ENCODE results near the gene ZNF320.
A peak's percentile ranks its signal among the peaks of the same experiment; 100 is the strongest.
"Not testable (repeated sequence)": the region's sequence is repeated elsewhere in the genome, so short reads cannot be mapped to it uniquely, and the experiment has no call there.

ZNF320 gene

DNA sequence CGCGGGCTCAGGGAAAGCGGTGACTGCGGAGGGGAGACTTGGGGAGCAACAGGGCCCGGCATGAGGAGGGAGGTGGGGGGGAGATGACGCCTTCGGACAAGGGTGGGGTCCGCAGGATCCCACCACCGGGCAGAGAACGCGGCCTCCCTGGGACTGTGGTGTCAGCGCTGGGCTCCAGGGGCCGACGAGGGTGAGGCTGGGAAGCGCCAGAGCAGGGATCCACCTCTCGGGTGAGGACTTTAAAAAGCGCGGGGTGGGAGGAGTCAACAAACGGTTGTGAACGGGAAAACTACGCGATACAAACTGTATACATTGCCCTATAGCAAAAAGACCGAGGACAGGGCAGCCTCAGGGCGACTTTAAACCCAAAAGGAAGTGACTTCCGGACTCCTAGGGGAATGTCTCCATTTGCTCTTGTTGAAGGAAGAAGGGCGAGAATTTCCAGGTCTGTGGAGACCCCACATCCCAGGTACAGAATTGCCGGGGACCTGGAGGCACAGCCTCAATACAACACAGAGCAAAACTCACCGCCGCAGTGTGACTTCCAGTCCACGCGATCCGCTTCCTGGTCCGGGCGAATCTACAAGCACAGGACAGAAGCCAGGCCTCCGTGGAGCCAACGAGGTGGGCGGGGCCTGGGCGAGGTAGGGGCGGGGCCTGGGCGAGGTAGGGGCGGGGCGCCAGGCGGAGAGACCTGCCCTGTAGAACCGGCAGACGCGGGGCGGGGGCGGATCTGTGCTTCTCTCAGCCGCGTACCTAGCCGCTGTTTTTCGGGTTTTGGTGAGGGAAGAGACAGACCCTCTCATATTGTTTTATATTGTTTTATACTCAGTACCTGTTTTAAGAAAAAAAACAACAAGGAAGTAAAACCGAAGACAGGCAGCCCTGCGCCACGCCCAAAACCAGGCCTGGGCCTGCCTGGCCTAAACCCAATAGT, 25.7 kb upstream of the ZNF320 start, which contains the start of gene ZNF888:
ZNF888 (minus strand) TSS at position 588 of the 937 bp plus-strand sequence. CDS start 5,555 bp downstream, outside the sequence.
- DNase-seq = peak in 13 of 14 donors; percentile 11 to 88 (median 43)

DNA sequence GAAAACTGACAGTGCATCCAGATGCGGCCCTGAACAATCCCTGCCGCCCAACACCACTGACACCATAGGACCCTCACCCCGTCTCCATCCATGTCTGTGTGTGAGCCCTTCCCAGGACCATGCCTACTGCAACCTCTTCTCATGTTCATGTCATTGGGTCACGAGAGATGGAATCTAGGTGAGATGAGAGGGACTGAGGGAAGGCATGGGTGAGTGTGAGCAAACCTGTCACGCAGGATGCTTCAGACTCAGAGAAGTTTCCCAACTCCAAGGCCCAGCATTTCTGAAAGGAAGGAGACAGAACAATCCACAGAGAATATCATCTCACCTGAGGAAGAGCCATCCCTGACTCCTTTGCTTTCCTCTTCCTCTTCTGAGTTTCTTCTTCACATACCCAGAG, 20.1 kb upstream of the ZNF320 start:
- no peak for DNase-seq

DNA sequence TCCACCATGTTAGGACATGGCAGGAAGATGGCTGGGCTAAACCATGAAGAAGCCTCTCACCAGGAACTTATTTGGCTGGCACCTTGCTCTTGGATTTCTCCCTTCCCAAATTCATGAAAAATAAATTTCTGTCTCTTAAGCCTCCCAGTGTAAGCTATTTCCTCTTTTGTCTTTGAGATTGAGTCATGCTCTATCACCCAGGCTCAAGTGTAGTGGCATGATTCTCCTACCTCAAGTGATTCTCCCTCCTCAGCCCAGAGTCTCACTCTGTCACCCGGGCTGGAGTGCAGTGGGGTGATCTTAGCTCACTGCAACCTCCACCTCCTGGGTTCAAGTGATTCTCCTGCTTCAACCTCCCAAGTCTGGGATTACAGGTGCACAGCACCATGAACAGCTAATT, 13.2 kb upstream of the ZNF320 start:
- DNase-seq = no peak

DNA sequence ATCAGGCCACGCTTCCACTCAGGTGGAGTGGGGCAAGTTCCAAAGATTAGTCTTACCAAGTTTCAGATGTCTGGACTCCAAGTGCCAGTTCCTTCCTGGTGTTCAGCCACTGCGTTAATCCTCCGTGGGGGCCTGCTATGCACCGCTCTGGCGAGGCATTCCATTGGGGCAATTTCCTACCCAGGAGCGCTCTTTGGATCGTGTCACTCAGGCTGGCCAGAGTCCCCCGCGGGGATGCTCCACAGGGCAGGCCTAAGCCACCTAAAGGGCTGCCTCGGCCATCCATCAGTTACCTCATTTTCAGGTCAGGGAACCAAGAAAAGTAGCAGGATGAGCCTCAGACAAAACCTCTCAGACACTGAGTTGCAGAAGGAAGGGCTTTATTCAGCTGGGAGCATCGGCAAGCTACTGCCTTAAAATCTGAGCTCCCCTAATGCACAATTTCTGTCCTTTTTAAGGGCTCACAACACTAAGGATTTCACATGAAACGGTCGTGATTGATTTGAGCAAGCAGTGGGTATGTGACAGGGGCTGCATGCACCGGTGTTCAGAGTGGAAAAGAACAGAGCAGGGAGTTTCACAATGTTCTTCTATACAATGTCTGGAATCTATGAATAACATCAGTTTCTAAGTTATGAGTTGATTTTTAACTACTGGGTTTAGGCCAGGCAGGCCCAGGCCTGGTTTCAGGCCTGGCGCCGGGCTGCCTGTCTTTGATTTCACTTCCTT, 6.8 kb upstream of the ZNF320 start:
- DNase-seq = not testable (repeated sequence)

DNA sequence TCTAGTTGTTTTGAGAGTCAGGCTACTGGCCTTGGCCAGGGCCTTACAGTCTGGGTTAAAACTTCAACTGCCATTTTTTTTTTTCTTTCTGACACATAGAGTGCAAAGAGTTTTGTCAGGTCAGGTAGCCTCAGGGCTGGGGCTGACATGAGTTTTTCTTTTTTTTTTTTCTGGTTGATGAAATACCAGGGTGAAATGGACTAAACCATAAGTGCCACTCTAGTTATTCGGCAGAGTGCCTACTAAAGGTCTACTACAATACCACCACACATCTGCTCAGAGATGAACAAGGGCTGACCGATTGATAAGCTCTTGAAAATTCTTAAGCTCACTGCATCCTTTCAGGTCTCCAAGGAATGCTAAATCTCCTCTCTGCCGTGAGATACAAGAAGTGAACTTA, 4.4 kb upstream of the ZNF320 start:
- DNase-seq = no peak

DNA sequence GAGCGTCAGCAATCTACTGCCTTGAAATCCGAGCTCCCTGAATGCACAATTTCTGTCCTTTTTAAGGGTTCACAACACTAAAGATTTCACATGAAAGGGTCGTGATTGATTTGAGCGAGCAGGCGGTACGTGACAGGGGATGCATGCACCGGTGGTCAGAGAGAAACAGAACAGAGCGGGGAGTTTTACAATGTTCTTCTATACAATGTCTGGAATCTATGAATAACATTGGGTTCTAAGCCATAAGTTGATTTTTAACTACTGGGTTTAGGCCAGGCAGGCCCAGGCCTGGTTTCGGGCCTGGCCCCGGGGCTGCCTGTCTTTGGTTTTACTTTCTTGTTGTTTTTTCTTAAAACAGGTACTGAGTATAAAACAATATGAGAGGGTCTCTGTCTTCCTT, 1.2 kb upstream of the ZNF320 start:
- not testable (repeated sequence) for DNase-seq

DNA sequence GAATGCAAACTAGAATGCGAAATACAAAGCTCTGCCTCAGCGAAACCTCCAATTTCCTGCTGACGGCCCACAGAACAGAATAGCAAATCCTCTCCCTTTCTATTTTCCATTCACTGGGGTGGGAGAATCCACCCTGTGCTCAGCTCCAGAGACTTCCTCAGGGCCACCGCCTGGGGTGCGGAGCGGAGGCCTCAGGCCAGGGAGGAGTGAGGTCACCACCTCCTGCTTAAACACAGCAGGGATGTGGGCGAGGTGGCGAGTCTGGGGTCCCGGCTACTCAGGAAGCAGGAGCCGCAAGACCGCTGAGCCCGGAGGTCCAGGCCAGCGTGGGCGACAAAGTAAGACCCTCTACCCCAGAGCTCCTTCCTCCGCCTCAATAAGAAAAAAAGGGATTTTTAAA, 666 bp upstream of the ZNF320 start:
- peak in 2 of 14 donors; percentile 6 to 9 for DNase-seq

DNA sequence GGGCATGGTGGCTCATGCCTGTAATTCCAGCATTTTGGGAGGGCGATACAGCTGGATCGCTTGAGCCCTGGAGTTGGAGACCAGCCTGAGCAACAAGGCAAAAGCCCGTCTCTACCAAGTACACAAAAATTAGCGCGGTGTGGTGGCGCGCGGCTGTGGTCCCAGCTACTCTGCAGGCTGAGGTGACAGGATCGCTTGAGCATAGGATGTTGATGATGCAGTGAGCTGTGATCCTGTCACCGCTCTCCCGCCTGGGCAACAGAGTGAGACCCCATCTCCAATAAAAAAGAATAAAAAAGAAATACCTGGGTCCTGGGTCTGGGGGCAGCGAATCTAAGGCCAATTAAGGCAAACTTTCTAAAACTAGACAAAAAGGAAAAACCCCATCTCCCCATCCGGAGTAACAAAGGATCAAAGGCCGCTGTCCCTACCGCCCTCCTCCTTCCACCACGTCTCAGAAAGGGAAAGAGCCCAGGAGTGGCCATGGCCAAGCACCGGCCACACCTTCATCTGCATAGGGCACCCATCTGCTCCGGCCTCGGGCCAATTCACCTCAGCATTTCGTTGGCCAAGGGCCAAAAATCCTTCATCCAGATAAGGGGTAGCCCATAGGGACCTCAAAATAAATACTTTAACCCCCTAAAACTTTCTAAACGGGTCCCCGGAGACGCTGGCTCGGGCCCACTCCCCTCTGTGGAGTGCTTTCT, 851 bp downstream of the ZNF320 start:
- DNase-seq = peak in 4 of 14 donors; percentile 1 to 19 (median 14)

DNA sequence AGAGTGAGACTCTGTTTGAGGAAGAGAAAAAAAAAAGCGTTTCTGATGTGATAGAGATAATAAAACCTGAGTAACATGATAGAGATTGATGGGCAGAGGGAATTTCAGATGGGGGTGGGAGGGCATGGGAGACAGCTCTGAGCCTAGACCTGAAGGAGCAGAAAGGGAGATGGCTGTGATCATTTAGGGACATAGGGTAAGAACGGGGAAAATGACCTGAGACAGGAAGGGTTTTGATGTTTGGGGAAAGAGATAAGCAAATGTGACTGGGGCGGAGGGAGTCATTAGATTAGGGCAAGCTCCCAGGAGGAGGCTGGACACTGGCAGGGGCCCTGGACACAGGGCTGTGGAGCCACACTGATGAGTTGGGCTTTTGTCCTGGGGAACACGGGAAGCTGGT, 6.1 kb downstream of the ZNF320 start:
- no peak for DNase-seq

DNA sequence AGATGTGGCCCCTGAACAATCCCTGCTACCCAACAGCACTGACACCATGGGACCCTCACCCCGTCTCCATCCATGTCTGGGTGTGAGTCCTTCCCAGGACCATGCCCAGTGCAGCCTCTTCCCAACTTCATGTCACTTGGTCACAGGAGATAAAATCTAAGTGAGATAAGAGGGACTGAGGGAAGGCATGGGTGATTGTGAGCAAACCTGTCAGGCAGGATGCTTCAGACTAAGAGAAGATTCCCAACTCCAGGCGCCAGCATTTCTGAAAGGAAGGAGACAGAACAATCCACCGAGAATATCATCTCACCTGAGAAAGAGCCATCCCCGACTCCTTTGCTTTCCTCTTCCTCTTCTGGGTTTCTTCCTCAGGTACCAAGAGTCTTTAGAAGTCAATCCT, 7.5 kb downstream of the ZNF320 start:
- DNase-seq = no peak

DNA sequence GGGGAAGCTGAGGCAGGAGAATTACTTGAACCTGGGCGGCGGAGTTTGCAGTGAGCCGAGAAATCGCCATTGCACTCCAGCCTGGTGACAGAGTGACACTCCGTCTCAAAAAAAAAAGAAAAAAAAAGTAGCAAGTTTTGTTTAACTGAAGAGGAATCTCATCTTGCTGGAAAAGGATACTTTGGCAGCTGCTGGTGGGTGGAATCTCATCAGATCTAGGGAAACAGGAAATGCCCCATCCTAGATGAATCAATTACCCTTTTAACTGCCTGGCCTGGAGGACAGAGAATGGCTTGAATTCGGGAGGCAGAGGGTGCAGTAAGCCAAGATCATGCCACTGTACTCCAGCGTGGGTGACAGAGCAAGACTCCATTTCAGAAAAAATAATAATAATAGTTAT, 8.4 kb downstream of the ZNF320 start:
- DNase-seq = no peak

DNA sequence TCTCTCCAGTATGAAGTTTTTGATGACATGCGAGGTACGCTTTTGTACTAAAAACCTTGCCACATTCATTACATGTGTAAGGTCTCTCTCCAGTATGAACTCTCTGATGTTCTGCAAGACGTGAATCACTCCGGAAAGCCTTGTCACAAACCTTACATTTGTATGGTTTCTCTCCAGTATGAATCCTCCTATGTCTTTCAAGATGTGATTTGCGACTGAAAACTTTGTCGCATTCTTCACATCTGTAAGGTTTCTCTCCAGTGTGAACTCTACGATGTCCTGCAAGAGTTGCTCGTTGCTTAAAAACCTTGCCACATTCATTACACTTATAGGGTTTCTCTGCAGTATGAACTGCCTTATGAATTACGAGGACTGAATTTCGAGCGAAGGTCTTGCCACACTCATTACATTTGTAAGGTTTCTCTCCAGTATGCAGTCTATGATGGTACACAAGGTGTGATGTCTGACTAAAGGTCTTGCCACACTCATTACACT, 16.5 kb downstream of the ZNF320 start:
- no peak for DNase-seq

DNA sequence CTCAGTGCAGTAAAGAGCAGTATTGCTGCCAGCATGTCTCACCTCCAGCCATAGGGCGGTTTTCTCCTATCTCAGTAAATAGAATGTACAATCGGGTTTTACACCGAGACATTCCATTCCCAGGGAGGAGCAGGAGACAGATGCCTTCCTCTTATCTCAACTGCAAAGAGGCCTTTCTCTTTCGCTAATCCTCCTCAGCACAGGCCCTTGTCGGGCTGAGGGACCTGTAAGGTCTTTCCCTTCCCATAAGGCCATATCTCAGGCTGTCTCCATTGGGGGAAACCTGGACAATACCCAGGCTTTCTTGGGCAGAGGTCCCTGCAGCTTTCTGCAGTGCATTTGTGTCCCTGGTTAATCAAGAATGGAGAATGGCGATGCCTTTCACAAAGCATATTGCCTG, 24.4 kb downstream of the ZNF320 start:
- not testable (repeated sequence) for DNase-seq

DNA sequence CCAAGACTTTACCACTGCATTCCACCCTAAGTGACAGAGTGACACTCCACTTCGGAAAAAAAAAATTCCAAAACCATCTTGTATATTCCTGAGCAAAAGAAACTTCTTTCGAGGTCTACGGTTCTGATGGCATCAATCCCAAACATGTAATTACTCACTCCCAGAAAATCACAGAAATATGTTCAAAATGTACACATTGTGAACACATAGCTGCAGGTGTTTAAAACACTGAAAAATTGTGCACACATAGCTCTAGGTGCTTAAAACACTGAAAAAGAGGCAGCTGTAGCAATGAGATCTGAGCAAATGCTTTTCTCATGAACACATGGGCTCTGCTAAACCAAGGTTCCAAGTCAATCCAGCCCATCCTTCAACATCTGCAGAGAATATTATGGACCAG, 26.0 kb downstream of the ZNF320 start:
- no peak for DNase-seq

DNA sequence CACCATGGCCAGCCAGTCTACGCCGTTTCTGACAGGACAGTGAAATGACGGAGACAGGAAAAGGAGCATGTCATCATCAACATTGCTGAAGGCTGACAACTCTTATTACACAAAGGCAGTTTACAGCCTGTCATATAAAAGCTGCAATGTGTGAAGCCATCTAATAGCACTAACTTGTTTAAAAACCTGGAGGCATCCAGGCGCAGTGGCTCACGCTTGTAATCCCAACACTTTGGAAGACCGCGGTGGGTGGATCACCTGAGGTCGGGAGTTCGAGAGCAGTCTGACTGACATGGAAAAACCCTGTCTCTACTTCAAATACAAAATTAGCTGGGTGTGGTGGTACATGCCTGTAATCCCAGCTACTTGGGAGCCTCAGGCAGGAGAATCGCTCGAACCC, 29.4 kb downstream of the ZNF320 start:
- DNase-seq = not testable (repeated sequence)

DNA sequence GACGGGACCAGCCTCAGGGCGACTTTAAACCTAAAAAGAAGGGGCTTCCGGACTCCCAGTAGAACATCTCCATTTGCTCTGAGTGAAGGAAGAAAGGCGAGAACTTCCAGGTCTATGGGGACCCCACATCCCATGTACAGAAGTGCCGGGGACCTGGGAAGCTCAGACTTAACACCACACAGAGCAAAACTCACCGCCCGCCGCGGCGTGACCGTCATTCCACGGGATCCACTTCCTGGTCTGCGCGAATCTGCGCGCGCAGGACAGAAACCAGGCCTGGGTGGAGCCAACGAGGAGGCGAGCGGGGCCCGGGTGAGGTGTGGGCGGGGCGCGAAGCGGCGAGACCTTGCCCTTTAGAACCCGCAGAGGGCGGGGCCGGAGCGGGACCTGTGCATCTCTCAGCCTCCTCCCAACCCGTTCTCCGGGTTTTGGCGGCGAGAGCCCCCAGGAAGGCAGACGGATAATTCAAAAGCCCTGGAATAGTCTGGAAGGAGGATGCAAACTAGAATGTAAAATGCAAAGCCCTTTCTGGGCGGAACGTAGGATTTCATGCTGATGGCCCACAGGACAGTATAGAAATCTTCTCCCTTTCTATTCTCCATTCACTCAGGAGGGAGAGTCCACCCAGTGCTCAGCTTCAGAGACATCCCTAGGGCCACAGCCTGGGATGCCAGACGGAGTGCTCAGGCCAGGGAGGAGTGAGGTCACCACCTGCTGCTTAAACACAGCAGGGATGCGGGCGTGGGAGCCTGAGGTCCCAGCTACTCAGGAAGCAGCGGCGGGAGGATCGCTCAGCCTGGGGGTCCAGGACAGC, 39.9 kb downstream of the ZNF320 start, which contains the start of gene ZNF468:
ZNF468 (minus strand) TSS at position 242 of the 814 bp plus-strand sequence. CDS start 3,347 bp downstream, outside the sequence.
- DNase-seq = peak in 13 of 14 donors; percentile 17 to 84 (median 69)

DNA sequence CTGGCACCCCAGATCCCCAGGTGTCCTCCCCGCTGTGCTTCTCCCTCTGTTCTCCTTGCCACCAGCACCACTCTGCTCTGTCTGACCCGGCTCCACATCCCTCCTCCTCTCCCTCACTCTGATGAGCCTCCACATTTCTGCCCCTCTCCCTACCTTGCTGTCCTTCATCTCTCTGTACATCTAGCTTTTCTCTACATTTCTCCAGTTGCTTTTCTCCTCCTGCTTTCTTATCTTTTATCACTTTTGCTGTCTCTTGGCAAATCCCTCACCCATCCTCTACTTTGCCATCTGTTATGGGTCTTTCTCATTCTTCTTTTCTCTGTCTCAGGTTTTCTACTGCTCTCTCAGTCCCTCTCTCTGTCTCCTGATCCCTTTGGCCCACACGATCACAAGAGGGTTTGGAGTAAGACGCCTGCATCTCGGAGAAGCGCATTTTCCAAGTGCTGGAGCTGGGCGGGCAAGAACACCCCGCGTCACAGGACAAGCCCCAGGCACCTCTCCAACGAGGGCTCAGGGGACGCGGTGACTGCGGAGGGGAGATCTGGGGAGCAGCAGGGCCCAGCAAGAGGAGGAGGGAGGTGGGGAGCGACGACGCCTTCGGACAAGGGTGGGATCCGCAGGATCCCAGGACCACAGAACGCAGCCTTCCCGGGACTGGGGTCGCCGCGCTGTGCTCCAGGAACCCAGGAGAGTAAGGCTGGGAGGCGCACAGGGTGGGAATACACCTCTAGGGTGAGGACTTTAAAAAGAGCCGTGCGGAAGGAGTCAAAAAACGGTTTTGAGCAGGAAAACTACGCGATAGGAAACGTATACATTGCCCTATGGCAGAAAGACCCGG, 40.7 kb downstream of the ZNF320 start:
- DNase-seq = peak in 1 of 14 donors; percentile 14
